Tibial nerve (tissue), 4 donors: ENCODE results near the gene CLEC20A.

Experiments
- EP300 ChIP-seq, 2 donors: sonication (generic); formaldehyde crosslinking; IDR thresholded peaks; one replicate each; pipeline ENCODE4 v1.6.1; 2017; ENCODE audit warnings: antibody characterized with exemption in 2 of 2, mild to moderate bottlenecking in 1 of 2
- TF ChIP-seq, protein P1 (sequence below), 5 experiments: fragments of 200-600 bp in 3 of 5; fragments of 450-650 bp in 2 of 5; sonication (generic) in 3 of 5; IDR thresholded peaks; one replicate each; pipeline ENCODE4 v1.5.1; 2016 to 2019; ENCODE audit warnings: antibody characterized with exemption in 5 of 5, mild to moderate bottlenecking in 3 of 5, moderate library complexity in 2 of 5

DNA sequence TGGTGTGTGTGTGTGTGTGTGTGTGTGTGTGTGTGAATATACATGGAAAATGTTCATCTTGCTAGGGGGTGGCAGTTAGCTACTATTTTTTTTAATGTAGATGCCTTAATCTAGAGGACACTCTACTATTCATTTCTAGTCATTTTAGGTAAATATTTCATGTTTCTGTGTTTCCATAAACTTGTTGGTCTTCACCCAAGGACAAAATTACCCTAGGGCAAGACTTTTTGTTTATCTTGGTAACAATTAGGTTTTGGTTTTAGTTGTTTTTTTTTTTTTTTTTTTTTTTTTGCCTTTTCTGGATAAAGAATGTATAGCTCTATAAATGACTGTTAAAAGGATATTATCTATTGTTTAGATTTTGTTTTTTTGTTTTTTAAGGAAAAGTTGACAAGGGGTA is 32.2 kb downstream of the CLEC20A start:
- no peak for TF ChIP-seq EP300 (IDR thresholded peaks at IDR 0.05)
- TF ChIP-seq, protein P1, sequence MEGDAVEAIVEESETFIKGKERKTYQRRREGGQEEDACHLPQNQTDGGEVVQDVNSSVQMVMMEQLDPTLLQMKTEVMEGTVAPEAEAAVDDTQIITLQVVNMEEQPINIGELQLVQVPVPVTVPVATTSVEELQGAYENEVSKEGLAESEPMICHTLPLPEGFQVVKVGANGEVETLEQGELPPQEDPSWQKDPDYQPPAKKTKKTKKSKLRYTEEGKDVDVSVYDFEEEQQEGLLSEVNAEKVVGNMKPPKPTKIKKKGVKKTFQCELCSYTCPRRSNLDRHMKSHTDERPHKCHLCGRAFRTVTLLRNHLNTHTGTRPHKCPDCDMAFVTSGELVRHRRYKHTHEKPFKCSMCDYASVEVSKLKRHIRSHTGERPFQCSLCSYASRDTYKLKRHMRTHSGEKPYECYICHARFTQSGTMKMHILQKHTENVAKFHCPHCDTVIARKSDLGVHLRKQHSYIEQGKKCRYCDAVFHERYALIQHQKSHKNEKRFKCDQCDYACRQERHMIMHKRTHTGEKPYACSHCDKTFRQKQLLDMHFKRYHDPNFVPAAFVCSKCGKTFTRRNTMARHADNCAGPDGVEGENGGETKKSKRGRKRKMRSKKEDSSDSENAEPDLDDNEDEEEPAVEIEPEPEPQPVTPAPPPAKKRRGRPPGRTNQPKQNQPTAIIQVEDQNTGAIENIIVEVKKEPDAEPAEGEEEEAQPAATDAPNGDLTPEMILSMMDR (IDR thresholded peaks at IDR 0.05), result no peak
